Naive thymus-derived CD8-positive, alpha-beta T cell (primary cell): Measurements from ENCODE around the gene MYO7A. TPM values are rescaled to one million over a fixed set of nuclear protein-coding genes. Genes with fewer than 3 reads are reported as not detected.

Experiments
- ATAC-seq, 2 donors: fragments of 150-1000 bp; cut with Tn5 transposase in 1 of 2; sonication (Bioruptor Pico), chemical (Tn5 transposase) in 1 of 2; 1 replicate in 1 of 2; 2 replicates in 1 of 2; pipeline ENCODE4 v1.10.0; 2021; ENCODE audit warnings: mild to moderate bottlenecking in 2 of 2, moderate library complexity in 2 of 2
- POLR2A ChIA-PET: fragments of 350-600 bp; sonication (Branson Sonifier 250); formaldehyde crosslinking; loops from one replicate; lab custom pipeline; 2021; ENCODE audit warnings: antibody characterized with exemption; lab: Charles Lee
- DNase-seq, 10 donors: peaks; one replicate each; pipeline versions ENCODE4 v3.0.0 to v3.0.0-alpha.2; 2020 to 2022
- H3K27ac Mint-ChIP-seq, 10 donors: one replicate each; pipeline ENCODE4 v1.8.0; 2020 to 2022; ENCODE audit warnings: mild to moderate bottlenecking in 10 of 10, mixed read lengths in 10 of 10, moderate library complexity in 4 of 10, inconsistent platforms in 1 of 10
- H3K27me3 Mint-ChIP-seq, 5 donors: one replicate each; pipeline ENCODE4 v1.8.0; 2021 to 2022; ENCODE audit warnings: mixed read lengths in 5 of 5
- H3K36me3 Mint-ChIP-seq, 3 donors: one replicate each; pipeline ENCODE4 v1.8.0; 2020 to 2022; ENCODE audit warnings: mixed read lengths in 3 of 3, mild to moderate bottlenecking in 2 of 3, inconsistent platforms in 1 of 3
- H3K4me1 Mint-ChIP-seq, 4 donors: one replicate each; pipeline ENCODE4 v1.8.0; 2021 to 2022; ENCODE audit warnings: mixed read lengths in 4 of 4
- H3K4me3 Mint-ChIP-seq, 10 donors: one replicate each; pipeline ENCODE4 v1.8.0; 2020 to 2022; ENCODE audit warnings: mild to moderate bottlenecking in 10 of 10, mixed read lengths in 10 of 10, moderate library complexity in 6 of 10, inconsistent platforms in 1 of 10
- H3K9me3 Mint-ChIP-seq, 9 donors: one replicate each; pipeline ENCODE4 v1.8.0; 2020 to 2022; ENCODE audit warnings: mixed read lengths in 9 of 9, mild to moderate bottlenecking in 3 of 9, inconsistent platforms in 1 of 9, moderate library complexity in 1 of 9
- polyA plus RNA-seq, 3 donors: library from polyadenylated mRNA; unstranded; fragments of 300-500 nt; fragmentation: Illumina TruSeq; gene quantifications; one replicate each; pipeline ENCODE4 v1.2.3, GENCODE V29; 2021
- total RNA-seq, 8 experiments: library from RNA in 2 of 8; stranded (reverse) in 2 of 8; gene quantifications; one replicate each; pipeline ENCODE4 v1.2.3 and lab custom pipeline; 2021 to 2026

The MYO7A gene
- total and polyA plus RNA-seq, 5 experiments from 2014 or later: 0.18 to 0.30 TPM; not detected in 3

DNA sequence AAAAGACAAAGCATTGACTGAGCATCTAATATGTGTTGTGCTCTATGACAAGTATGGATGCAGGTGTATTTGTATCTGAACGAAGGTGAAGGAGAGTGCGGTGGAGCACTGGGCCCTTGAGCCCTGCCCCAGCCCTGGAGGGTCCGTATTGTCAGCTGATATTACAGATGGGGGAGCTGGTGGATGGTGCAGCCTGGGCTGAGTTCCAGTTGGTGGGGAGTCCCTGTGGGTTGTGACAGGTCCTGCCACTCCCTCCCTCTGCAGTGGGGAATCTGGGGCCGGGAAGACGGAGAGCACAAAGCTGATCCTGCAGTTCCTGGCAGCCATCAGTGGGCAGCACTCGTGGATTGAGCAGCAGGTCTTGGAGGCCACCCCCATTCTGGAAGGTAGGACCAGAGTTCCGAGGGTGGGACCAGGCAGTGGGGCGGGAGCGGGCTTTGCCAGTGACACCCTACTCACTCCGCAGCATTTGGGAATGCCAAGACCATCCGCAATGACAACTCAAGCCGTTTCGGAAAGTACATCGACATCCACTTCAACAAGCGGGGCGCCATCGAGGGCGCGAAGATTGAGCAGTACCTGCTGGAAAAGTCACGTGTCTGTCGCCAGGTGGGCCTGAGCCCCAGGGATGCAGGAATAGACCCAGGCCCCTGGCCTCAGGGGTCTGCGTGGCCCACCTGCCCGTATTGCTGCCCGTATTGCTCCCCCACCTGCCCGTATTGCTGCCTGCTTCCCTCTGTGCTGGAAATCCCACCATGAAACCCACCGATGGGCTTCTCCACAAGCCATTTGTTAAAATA, 28.6 kb downstream of the MYO7A start:
- Mint-ChIP-seq H3K4me1 (peaks cover 22 to 32% (median 27%) of the 10 kb centered on the region in 4 donors), H3K27me3 (peaks cover 0 to 5% (median 0%) of the 10 kb centered on the region in 5 donors), H3K27ac (peak overlapping the region in 1 of 10 donors; percentile 53), H3K9me3 (no peaks in the 10 kb centered on the region), H3K36me3 (no peaks in the 10 kb centered on the region), H3K4me3 (no peak overlapping the region)
- no peak for DNase-seq
- ATAC-seq: no peak
- POLR2A ChIA-PET: no interaction called here

DNA sequence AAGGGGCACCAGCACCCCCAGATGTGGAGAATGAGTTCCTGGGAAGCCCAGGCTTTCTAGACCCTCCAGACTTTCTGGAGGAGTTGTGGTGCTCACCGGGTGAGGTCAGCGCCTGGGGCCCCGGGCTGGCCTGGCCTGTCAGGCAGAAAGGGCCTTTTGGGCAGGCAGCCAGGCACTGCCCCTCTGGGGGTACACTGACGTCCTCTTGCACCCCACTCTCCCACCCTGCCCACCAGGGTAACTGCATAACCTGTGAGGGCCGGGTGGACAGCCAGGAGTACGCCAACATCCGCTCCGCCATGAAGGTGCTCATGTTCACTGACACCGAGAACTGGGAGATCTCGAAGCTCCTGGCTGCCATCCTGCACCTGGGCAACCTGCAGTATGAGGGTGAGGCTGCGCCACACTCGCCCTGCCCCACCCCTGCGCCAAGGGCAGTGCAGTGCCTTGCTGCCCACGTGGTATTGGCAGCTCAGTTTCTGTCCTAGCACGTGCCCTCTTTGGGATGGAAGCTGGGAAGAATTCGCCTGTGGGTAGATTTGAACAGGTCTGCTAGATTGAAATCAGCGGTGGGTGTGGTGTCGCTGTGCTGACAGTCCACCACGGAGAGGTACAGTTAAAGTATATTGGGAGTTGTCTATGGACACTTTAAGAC, 30.1 kb downstream of the MYO7A start:
- POLR2A ChIA-PET: no interaction called here
- Mint-ChIP-seq H3K4me3 (no peak overlapping the region), H3K9me3 (no peaks in the 10 kb centered on the region), H3K36me3 (no peaks in the 10 kb centered on the region), H3K27ac (peak overlapping the region in 1 of 10 donors; percentile 81), H3K4me1 (peaks cover 9 to 16% (median 11%) of the 10 kb centered on the region in 4 donors), H3K27me3 (peaks cover 0 to 1% (median 0%) of the 10 kb centered on the region in 5 donors)
- no peak for ATAC-seq
- no peak for DNase-seq

DNA sequence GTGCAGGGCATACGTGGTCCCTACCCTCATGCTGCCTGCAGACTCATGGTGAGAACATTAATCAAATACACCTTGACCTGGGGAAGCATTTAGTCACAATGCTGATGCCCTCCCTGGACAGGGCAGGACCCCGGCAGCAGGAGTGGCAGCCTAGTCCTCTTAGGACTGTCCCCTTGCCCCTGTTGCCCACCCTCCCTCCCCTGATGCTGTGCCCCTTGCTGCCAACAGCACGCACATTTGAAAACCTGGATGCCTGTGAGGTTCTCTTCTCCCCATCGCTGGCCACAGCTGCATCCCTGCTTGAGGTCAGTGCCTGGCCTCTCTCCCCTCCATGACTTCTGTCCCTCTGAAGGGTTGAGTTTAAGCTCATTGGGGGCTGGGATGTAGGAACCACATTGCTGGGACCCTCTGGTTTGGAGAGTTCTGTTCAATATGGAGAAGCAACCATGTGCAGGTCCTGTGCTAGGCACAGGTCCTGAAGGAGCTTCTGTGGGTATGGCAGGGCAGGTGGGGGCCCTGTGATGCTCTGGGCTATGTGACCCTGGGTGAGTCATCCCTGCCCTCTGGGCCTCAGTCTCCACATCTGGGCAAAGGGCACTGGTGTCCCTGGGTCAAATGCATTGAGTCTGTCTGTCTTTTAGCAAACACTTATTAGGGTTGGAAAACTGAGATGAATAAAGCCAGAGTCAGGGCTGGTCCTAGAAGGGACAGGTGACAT, 31.3 kb downstream of the MYO7A start:
- H3K4me3 Mint-ChIP-seq: no peak overlapping the region
- H3K4me1 Mint-ChIP-seq: peaks cover 0 to 7% (median 5%) of the 10 kb centered on the region in 4 donors
- H3K36me3 Mint-ChIP-seq: no peaks in the 10 kb centered on the region
- DNase-seq: no peak
- H3K27me3 Mint-ChIP-seq: peaks cover 0 to 1% (median 0%) of the 10 kb centered on the region in 5 donors
- POLR2A ChIA-PET: no interaction called here
- ATAC-seq: no peak
- no peaks in the 10 kb centered on the region for H3K9me3 Mint-ChIP-seq
- no peak overlapping the region for H3K27ac Mint-ChIP-seq

DNA sequence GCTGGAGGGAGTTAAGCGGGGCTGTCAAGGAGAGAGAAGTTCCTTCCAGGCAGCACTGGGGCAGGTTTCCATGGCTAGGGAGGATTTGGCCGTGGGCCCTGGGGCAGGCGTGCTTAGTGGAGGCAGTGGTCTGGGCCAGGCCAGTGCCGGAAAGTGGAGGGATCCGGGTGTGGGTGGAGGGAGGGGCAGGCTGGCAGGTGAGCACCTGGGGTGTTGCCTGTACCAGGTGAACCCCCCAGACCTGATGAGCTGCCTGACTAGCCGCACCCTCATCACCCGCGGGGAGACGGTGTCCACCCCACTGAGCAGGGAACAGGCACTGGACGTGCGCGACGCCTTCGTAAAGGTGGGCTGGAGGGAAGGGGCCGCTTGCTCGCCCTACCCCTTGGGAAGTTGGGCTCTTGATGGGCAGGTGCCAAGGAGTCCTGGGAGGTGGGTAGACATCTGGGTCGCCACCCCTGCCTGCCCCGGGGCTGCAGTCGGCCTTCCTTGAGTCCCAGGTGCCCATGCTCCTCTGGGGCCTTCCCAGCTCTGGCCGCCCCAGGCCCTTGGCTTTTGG, 32.0 kb downstream of the MYO7A start:
- no peaks in the 10 kb centered on the region for H3K36me3 Mint-ChIP-seq
- H3K9me3 Mint-ChIP-seq: no peaks in the 10 kb centered on the region
- ATAC-seq (no peak), DNase-seq (no peak)
- no peak overlapping the region for H3K4me3 Mint-ChIP-seq
- H3K4me1 Mint-ChIP-seq: peaks cover 0 to 6% (median 4%) of the 10 kb centered on the region in 4 donors
- H3K27ac Mint-ChIP-seq: no peak overlapping the region
- H3K27me3 Mint-ChIP-seq: peaks cover 0 to 1% (median 0%) of the 10 kb centered on the region in 5 donors
- POLR2A ChIA-PET: no interaction called here

DNA sequence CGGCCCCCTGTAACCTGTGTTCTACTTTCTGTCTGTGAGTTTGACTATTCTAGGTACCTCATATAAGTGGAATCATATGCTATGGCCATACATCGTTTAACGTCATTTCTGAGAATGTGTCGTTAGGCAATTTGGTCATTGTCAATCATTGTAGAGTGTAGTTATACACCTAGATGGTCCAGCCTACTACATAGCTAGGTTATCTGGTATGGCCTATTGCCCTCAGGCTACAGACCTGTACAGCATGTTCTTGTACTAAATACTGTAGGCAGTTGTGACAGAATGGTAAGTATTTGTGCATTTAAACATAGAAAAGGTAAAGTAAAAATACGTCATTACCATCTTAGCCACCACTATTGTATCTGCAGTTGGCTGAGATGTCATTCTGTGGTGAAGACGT, 35.2 kb downstream of the MYO7A start:
- H3K36me3 Mint-ChIP-seq: no peaks in the 10 kb centered on the region
- no peaks in the 10 kb centered on the region for H3K9me3 Mint-ChIP-seq
- no peak for DNase-seq
- ATAC-seq: no peak
- no peak overlapping the region for H3K27ac Mint-ChIP-seq
- H3K4me3 Mint-ChIP-seq: no peak overlapping the region
- POLR2A ChIA-PET: no interaction called here
- peaks cover 0 to 6% (median 0%) of the 10 kb centered on the region in 4 donors for H3K4me1 Mint-ChIP-seq
- peaks cover 0 to 1% (median 0%) of the 10 kb centered on the region in 5 donors for H3K27me3 Mint-ChIP-seq

DNA sequence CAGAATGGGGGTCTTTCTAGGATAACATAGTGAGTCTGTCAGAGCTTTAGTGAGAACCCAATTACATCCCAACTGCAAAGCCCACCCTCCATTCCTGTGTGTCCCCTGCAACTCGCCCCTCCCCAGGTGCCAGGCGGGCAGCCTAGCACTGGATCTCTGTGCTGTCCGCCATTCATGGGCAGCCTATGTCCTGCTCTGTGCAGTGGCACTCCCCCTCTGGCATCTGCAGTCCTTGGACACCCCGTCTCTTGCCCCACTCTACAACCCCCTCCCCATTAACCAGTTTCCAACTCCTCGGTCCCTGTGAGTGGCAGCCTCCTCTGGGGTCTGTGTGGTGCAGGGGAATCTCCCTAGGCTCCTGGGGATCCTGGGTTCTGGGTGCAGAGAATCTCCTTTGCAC, 37.0 kb downstream of the MYO7A start:
- H3K4me1 Mint-ChIP-seq: peaks cover 0 to 2% (median 0%) of the 10 kb centered on the region in 4 donors
- no peak overlapping the region for H3K27ac Mint-ChIP-seq
- H3K27me3 Mint-ChIP-seq: peaks cover 0 to 1% (median 0%) of the 10 kb centered on the region in 5 donors
- no peak for ATAC-seq
- H3K36me3 Mint-ChIP-seq: no peaks in the 10 kb centered on the region
- POLR2A ChIA-PET: no interaction called here
- H3K9me3 Mint-ChIP-seq: no peaks in the 10 kb centered on the region
- DNase-seq: no peak
- no peak overlapping the region for H3K4me3 Mint-ChIP-seq

DNA sequence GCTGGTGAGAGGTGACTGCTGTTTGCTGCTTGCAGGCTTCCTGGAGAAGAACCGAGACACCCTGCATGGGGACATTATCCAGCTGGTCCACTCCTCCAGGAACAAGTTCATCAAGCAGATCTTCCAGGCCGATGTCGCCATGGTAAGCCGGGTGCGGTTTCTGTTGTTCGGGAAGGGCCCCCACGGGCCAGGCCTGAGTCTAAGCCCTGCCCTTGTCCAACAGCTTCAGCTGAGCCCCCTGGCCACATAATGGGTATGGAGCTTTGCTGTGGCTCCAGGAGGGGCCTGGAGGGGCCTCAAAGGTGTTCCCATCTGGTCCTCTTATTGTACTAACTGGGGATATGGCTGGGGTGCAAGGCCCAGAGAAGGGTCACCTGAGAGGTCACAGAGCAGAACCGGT, 38.0 kb downstream of the MYO7A start:
- Mint-ChIP-seq H3K27ac (no peak overlapping the region), H3K4me1 (peaks cover 0 to 2% (median 0%) of the 10 kb centered on the region in 4 donors), H3K9me3 (no peaks in the 10 kb centered on the region), H3K27me3 (peaks cover 0 to 1% (median 0%) of the 10 kb centered on the region in 5 donors), H3K4me3 (no peak overlapping the region), H3K36me3 (no peaks in the 10 kb centered on the region)
- POLR2A ChIA-PET: no interaction called here
- ATAC-seq: no peak
- no peak for DNase-seq

DNA sequence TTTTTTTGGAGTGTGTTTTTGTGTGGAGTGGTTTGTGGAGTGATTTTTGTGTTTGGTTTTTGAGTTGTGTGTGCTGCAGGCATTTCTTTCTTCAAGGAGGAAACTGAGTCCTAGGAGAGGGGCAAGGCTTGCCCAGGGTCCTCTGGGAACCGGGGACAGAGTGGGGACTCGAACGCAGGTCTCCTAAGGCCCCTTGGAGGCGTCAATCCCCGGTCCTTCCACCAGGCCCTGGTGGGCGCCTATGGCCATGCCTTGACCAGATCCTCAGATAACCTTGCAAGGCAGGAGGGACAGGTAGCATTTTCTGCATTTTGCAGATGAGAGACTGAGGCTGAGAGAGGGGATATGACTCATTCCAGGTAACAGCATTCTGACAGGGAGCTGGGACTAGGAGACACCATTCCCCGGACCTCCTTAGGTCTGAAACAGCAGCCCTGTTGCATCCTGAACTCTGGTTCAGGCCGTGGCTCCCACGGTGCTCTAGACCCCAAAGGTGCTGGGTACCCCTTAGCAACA, 39.1 kb downstream of the MYO7A start:
- Mint-ChIP-seq H3K27ac (no peak overlapping the region), H3K9me3 (no peaks in the 10 kb centered on the region), H3K36me3 (no peaks in the 10 kb centered on the region), H3K4me3 (no peak overlapping the region), H3K4me1 (peaks cover 0 to 2% (median 0%) of the 10 kb centered on the region in 4 donors), H3K27me3 (peaks cover 0 to 1% (median 0%) of the 10 kb centered on the region in 5 donors)
- DNase-seq (no peak), ATAC-seq (no peak)
- POLR2A ChIA-PET: no interaction called here

DNA sequence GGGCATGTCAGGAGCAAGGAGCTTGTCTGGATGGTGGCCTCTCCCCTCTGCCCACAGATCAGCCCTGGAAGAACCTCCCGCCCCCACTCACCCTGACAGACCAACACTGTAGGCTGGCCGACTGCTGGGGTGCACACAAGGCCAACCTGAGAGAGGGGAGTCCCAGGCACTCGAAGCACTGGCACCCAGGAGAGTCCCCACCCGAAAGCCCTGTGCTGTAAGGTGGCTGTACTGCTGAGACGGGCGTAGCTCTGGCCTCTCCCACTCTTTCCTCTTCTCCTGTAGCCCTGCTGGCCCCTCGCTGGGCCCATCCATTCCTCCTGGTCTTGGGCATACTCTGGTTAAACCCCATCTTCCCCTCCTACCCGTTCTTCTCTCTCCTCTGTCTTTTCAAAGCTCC, 39.7 kb downstream of the MYO7A start:
- DNase-seq: no peak
- H3K27ac Mint-ChIP-seq: no peak overlapping the region
- H3K4me3 Mint-ChIP-seq: no peak overlapping the region
- peaks cover 0 to 1% (median 0%) of the 10 kb centered on the region in 5 donors for H3K27me3 Mint-ChIP-seq
- POLR2A ChIA-PET: no interaction called here
- H3K9me3 Mint-ChIP-seq: no peaks in the 10 kb centered on the region
- no peaks in the 10 kb centered on the region for H3K36me3 Mint-ChIP-seq
- no peak for ATAC-seq
- peaks cover 0 to 2% (median 0%) of the 10 kb centered on the region in 4 donors for H3K4me1 Mint-ChIP-seq

DNA sequence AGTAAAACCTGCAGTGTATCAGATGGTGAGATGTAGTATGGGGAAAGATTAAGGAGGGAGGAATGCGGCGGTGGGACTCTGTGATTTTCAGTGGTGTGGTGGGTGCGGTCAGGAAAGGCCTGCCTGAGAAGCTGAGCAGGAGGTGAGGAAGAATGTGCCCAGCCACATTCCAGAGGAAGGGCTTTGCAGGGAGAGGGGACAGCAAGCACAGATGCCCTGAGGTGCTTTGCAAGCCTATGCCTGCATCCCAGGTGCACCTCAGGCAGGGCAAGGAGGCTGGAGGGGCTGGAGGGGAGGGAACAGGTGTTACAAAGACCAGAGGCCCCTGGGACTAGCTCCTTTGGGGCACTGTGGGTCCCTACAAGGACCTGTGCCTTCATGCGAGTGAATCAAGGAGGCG, 42.1 kb downstream of the MYO7A start:
- H3K36me3 Mint-ChIP-seq: no peaks in the 10 kb centered on the region
- peaks cover 0 to 2% (median 0%) of the 10 kb centered on the region in 4 donors for H3K4me1 Mint-ChIP-seq
- DNase-seq (no peak), ATAC-seq (no peak)
- no peaks in the 10 kb centered on the region for H3K9me3 Mint-ChIP-seq
- POLR2A ChIA-PET: no interaction called here
- peaks cover 0 to 1% (median 0%) of the 10 kb centered on the region in 5 donors for H3K27me3 Mint-ChIP-seq
- no peak overlapping the region for H3K27ac Mint-ChIP-seq
- no peak overlapping the region for H3K4me3 Mint-ChIP-seq

DNA sequence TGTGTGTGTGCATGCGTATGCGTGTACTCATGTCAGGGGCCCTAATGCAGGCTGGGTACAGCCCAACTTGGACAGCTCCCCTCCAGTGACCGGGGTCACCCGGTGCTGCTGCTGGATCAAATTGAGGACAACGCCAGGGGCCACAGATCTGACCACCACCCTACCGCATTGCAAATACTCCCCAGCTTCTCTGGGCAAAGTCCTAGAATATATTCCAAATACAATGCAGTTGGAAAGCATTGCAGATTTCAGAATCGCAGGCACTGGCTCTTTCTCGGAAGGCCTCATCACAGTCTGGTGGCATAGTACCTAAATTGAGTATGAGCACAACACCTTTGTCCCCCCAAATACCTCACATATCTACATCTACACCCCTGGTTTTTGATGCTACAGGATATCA, 43.2 kb downstream of the MYO7A start:
- DNase-seq: no peak
- Mint-ChIP-seq H3K4me1 (peaks cover 0 to 7% (median 2%) of the 10 kb centered on the region in 4 donors), H3K4me3 (no peak overlapping the region), H3K36me3 (no peaks in the 10 kb centered on the region), H3K27ac (peak overlapping the region in 1 of 10 donors; percentile 34), H3K9me3 (no peaks in the 10 kb centered on the region), H3K27me3 (peaks cover 0 to under 1% (median 0%) of the 10 kb centered on the region in 5 donors)
- ATAC-seq: no peak
- POLR2A ChIA-PET: no interaction called here

DNA sequence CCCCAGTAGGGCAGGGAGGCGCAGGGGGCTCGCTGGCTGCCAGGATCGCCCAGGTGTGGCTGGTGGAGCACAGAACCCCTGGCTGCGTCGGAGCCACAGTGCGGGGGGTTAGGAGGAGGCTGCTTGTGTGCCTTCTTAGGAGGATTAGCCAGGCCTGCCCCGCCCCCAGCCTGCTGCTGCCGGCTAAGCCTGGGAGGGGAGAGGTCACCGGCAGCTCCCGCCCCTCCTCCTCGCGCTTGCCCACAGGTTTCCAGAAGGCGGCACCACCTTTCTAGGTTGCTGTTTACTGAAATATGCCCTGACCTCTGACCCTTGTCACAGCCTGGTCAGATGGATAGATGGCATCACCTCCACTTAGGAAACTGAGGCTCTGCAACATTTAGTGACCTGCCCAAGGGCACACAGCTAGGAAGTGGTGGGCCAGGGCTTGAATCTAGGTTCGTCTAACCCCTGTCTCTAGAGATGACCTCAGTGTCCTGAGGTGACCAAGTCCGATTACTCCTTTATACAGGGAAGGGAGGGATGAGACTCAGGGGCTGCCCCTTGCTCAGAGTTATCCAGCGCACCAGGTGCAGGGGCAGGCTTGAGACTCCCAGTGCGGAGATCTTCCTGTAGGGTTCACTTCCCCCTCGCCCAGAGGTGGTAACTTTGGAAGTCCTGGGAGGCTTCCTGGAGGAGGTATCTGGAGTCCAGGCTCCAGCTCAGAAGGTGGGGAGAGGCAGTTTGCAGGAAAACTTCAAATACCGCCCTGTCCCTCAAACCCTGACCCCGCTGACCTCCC, 44.0 kb downstream of the MYO7A start:
- no peaks in the 10 kb centered on the region for H3K9me3 Mint-ChIP-seq
- H3K27me3 Mint-ChIP-seq: no peaks in the 10 kb centered on the region
- H3K27ac Mint-ChIP-seq: no peak overlapping the region
- H3K4me1 Mint-ChIP-seq: peaks cover 0 to 7% (median 3%) of the 10 kb centered on the region in 4 donors
- no peak overlapping the region for H3K4me3 Mint-ChIP-seq
- H3K36me3 Mint-ChIP-seq: no peaks in the 10 kb centered on the region
- POLR2A ChIA-PET: no interaction called here
- DNase-seq: no peak
- ATAC-seq: no peak
